GM21390 (cell line): Measurements from ENCODE around the gene LMF1.

Experiments
- ATAC-seq: cut with Tn5 transposase; IDR thresholded peaks from one replicate; pipeline ENCODE4 v1.9.1; 2021; ENCODE audit not compliant: unreplicated experiment

The LMF1 gene

GRCh38 chr16:931171-931570 is 39.6 kb downstream of the LMF1 start:
- ATAC-seq, result no peak

- ATAC-seq, result no peak
Measured at GRCh38 chr16:930511-930910, 40.3 kb downstream of the LMF1 start.

GRCh38 chr16:930076-930475 is 40.7 kb downstream of the LMF1 start:
- no peak for ATAC-seq

GRCh38 chr16:929227-930073 is 41.3 kb downstream of the LMF1 start:
- ATAC-seq, result no peak

- ATAC-seq, result no peak
Measured at GRCh38 chr16:928526-928925, 42.3 kb downstream of the LMF1 start.

- no peak for ATAC-seq
Measured at GRCh38 chr16:927931-928330, 42.9 kb downstream of the LMF1 start.

- no peak for ATAC-seq
Measured at GRCh38 chr16:927406-927805, 43.4 kb downstream of the LMF1 start.

GRCh38 chr16:926715-927114 is 44.1 kb downstream of the LMF1 start:
- no peak for ATAC-seq

- ATAC-seq, result no peak
Measured at GRCh38 chr16:924806-925205, 46.0 kb downstream of the LMF1 start.

- no peak for ATAC-seq
Measured at GRCh38 chr16:924063-924462, 46.7 kb downstream of the LMF1 start.

GRCh38 chr16:923184-923583 is 47.6 kb downstream of the LMF1 start:
- no peak for ATAC-seq

GRCh38 chr16:922051-922450 is 48.7 kb downstream of the LMF1 start:
- ATAC-seq, result no peak

- ATAC-seq, result no peak
Measured at GRCh38 chr16:921321-921905, 49.4 kb downstream of the LMF1 start.

- no peak for ATAC-seq
Measured at GRCh38 chr16:920717-921116, 50.1 kb downstream of the LMF1 start.

- ATAC-seq, result no peak
Measured at GRCh38 chr16:920051-920681, 50.6 kb downstream of the LMF1 start.

- ATAC-seq, result no peak
Measured at GRCh38 chr16:919658-920050, 51.1 kb downstream of the LMF1 start.

- no peak for ATAC-seq
Measured at GRCh38 chr16:918741-919657, 51.8 kb downstream of the LMF1 start.

GRCh38 chr16:918068-918467 is 52.7 kb downstream of the LMF1 start:
- no peak for ATAC-seq

- no peak for ATAC-seq
Measured at GRCh38 chr16:917591-918061, 53.2 kb downstream of the LMF1 start.

- no peak for ATAC-seq
Measured at GRCh38 chr16:916035-916799, 54.6 kb downstream of the LMF1 start.
